K562 treated with DMSO at 1 percent for 4 hours (cell line): ENCODE results near the gene RTN4R. TPM values are rescaled to one million over a fixed set of nuclear protein-coding genes. Genes with fewer than 3 reads are reported as not detected.

Experiments
- total RNA-seq: library from RNA; unstranded; fragments of 300-600 nt; gene quantifications from 2 replicates; pipeline ENCODE4 v1.2.3, GENCODE V29; 2022; ENCODE audit not compliant: insufficient read depth

RTN4R gene
- 9.8 and 10.7 TPM in 2 replicates for total RNA-seq

DNA sequence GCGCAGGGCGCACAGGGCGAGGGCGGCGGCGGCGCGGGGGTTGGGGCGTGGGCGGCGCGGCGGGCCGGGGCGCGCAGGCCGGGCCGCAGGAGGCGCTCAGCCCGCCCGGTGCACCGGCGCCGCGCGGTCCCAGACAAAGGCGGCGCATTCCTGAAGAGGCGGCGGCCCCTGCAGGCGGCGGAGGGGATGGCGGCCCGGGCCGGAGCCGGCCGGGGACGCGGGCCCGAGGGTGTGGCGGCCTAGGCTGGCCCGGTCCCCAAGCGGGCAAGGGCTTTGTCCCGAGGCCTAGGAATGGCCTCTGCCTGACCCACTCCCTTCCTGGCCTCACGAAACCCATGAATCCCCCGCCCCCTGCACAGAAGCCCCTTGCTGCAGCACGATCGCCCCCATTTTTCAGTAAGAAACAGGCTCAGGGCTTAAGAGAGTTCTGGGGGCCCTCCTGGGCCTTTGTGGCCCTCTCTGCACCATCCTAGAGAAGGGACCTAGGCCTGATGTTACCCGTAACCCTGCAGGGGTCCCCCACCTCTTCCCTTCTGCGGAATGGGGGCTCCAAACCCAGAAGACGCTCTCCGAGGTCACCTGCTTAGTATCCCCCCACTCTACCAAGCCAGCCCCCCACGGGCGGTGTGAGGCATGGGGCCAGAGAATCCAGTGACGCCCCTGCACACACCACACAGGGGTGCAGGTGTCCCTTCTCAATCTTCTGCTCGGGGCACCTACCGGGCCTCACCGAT is at the start of gene RTN4R:
TSS of gene RTN4R (minus strand) at position 40 of the 734 bp plus-strand sequence. CDS start 226 bp downstream, outside the sequence.

Other genes starting within 250 kb of the RTN4R start
- gene TANGO2, start 247.2 kb downstream of the RTN4R start, total RNA-seq = 72.3 and 75.4 TPM in 2 replicates
- gene DGCR8, start 188.1 kb downstream of the RTN4R start, total RNA-seq = 35.6 and 46.6 TPM in 2 replicates
- 836 and 933 TPM in 2 replicates for gene RANBP1, start 152.2 kb downstream of the RTN4R start, total RNA-seq
- gene TRMT2A, start 151.1 kb downstream of the RTN4R start, total RNA-seq = 114 and 118 TPM in 2 replicates
- 20.4 and 33.5 TPM in 2 replicates for gene ZDHHC8, start 136.5 kb downstream of the RTN4R start, total RNA-seq
- not detected in 2 replicates for gene CCDC188, start 117.3 kb downstream of the RTN4R start, total RNA-seq
- 200 and 270 TPM in 2 replicates for gene DGCR6L, start 51.7 kb upstream of the RTN4R start, total RNA-seq
- gene ZNF74, start 125.8 kb upstream of the RTN4R start, total RNA-seq = 50.3 and 52.0 TPM in 2 replicates
- gene SCARF2, start 169.5 kb upstream of the RTN4R start, total RNA-seq = 6.2 and 10.7 TPM in 2 replicates
- 36.2 and 42.2 TPM in 2 replicates for gene KLHL22, start 227.5 kb upstream of the RTN4R start, total RNA-seq
- gene MED15, start 239.3 kb upstream of the RTN4R start, total RNA-seq = 291 and 332 TPM in 2 replicates